GM12878 (cell line): Measurements from ENCODE around the gene GRIN2A. TPM values are rescaled to one million over a fixed set of nuclear protein-coding genes. Genes with fewer than 3 reads are reported as not detected.

Source experiments
- ATAC-seq: fragments of 200-7000 bp; cut with Tn5 transposase; 3 replicates; pipeline ENCODE4 v1.9.1; 2020; ENCODE audit warnings: mild to moderate bottlenecking, moderate library complexity
- BruUV-seq: library from RNA; stranded (reverse); fragments of 400-500 nt; replicated peaks from 2 replicates; lab custom pipeline; 2021; lab: Mats Ljungman, UMichigan
- CTCF ChIA-PET: fragments of 300-600 bp; sonication (Branson Sonifier 250); formaldehyde crosslinking; extraction: SDS; loops from one replicate; lab custom pipeline; 2021; ENCODE audit warnings: inconsistent platforms; lab: Yijun Ruan, JAX
- POLR2A ChIA-PET: fragments of 350-600 bp; formaldehyde crosslinking; extraction: SDS; loops from one replicate; lab custom pipeline; 2021; ENCODE audit warnings: inconsistent platforms; lab: Charles Lee
- RAD21 ChIA-PET: fragments of 300-600 bp; sonication (Branson Sonifier 250); formaldehyde crosslinking; loops from one replicate; lab custom pipeline; 2023; ENCODE audit warnings: antibody characterized with exemption; ENCODE audit not compliant: unreplicated experiment; lab: Charles Lee
- SMC1A ChIA-PET: fragments of 300-600 bp; sonication (Branson Sonifier 250); formaldehyde crosslinking; loops from one replicate; lab custom pipeline; 2023; ENCODE audit not compliant: unreplicated experiment, uncharacterized antibody; lab: Charles Lee
- DNase-seq: peaks from one replicate; pipeline ENCODE4 v3.0.0-alpha.2; 2011; ENCODE audit warnings: low read depth, low spot score
- FAIRE-seq: peaks from 3 replicates; lab custom pipeline; 2011; peaks lifted over from hg19 to GRCh38; lab: Jason Lieb, UNC
- H2AFZ ChIP-seq: 2 replicates; pipeline ENCODE4 v1.6.0; 2011; ENCODE audit warnings: low read depth, low read length, control low read depth; ENCODE audit not compliant: control insufficient read depth
- H3K27ac ChIP-seq: 2 replicates; pipeline ENCODE4 v1.5.1; 2011; ENCODE audit warnings: control low read depth; ENCODE audit not compliant: control insufficient read depth, insufficient read depth
- H3K27me3 ChIP-seq, 2 experiments: replicated peaks in 1 of 2; 2 replicates each; pipeline versions ENCODE4 v1.6.0 to v1.6.1; 2011; ENCODE audit warnings: low read length in 1 of 2; ENCODE audit not compliant: control insufficient read depth in 2 of 2, insufficient read depth in 2 of 2
- H3K36me3 ChIP-seq, 2 experiments: 2 replicates each; pipeline ENCODE4 v1.5.1; 2011; ENCODE audit warnings: low read length in 1 of 2; ENCODE audit not compliant: control insufficient read depth in 2 of 2, insufficient read depth in 2 of 2
- H3K4me1 ChIP-seq: 2 replicates; pipeline ENCODE4 v1.6.1; 2011; ENCODE audit warnings: mild to moderate bottlenecking, low read length, moderate library complexity, mixed read lengths; ENCODE audit not compliant: control insufficient read depth, insufficient read depth
- H3K4me2 ChIP-seq: 2 replicates; pipeline ENCODE4 v1.6.0; 2011; ENCODE audit warnings: control low read depth; ENCODE audit not compliant: control insufficient read depth, insufficient read depth
- H3K4me3 ChIP-seq: fragments of 200-600 bp; sonication (generic); 2 replicates; pipeline ENCODE4 v1.5.1; 2016
- H3K79me2 ChIP-seq: 2 replicates; pipeline ENCODE4 v1.6.0; 2011; ENCODE audit warnings: low read length; ENCODE audit not compliant: control insufficient read depth, insufficient read depth
- H3K9ac ChIP-seq: 2 replicates; pipeline ENCODE4 v1.8.0; 2011; ENCODE audit warnings: low read length, control low read depth, mixed read lengths; ENCODE audit not compliant: control insufficient read depth, insufficient read depth
- H3K9me3 ChIP-seq: replicated peaks from 3 replicates; pipeline ENCODE4 v1.5.1; 2011; ENCODE audit warnings: mild to moderate bottlenecking, low read length; ENCODE audit not compliant: control insufficient read depth, insufficient read depth
- H4K20me1 ChIP-seq: 2 replicates; pipeline ENCODE4 v1.6.0; 2011; ENCODE audit not compliant: control insufficient read depth, insufficient read depth
- ATF3 ChIP-seq: IDR thresholded peaks from 2 replicates; pipeline ENCODE4 v1.6.1; 2011; ENCODE audit warnings: low read depth, mild to moderate bottlenecking, low read length, moderate library complexity, borderline replicate concordance; ENCODE audit errors: extremely low read depth
- ETV6 ChIP-seq, 2 experiments: fragments of 450-650 bp in 1 of 2; IDR thresholded peaks in 1 of 2; conservative IDR thresholded peaks in 1 of 2; 2 replicates each; pipeline ENCODE4 v1.6.1; 2014; ENCODE audit warnings: antibody characterized with exemption in 1 of 2, borderline replicate concordance in 1 of 2, low read depth in 1 of 2, mild to moderate bottlenecking in 1 of 2, moderate library complexity in 1 of 2
- IKZF2 ChIP-seq, 2 experiments: fragments of 450-650 bp; IDR thresholded peaks; 2 replicates each; pipeline ENCODE4 v1.6.1; 2017; ENCODE audit warnings: mild to moderate bottlenecking in 2 of 2, moderate library complexity in 2 of 2
- KLF5 ChIP-seq: fragments of 450-650 bp; IDR thresholded peaks from 2 replicates; pipeline ENCODE4 v1.6.1; 2014; ENCODE audit warnings: mild to moderate bottlenecking; ENCODE audit not compliant: partially characterized antibody
- MLLT1 ChIP-seq: fragments of 450-650 bp; IDR thresholded peaks from 2 replicates; pipeline ENCODE4 v1.6.1; 2016; ENCODE audit warnings: mild to moderate bottlenecking
- MTA2 ChIP-seq: fragments of 450-650 bp; IDR thresholded peaks from 2 replicates; pipeline ENCODE4 v1.6.1; 2016; ENCODE audit warnings: low read depth, mild to moderate bottlenecking, moderate library complexity
- NR2C2 ChIP-seq: IDR thresholded peaks from 2 replicates; pipeline ENCODE4 v1.6.1; 2011; ENCODE audit warnings: borderline replicate concordance, low read depth; ENCODE audit not compliant: control insufficient read depth, insufficient read length
- RAD21 ChIP-seq: IDR thresholded peaks from 2 replicates; pipeline ENCODE4 v1.6.1; 2011; ENCODE audit warnings: mild to moderate bottlenecking, low read depth, low read length, moderate library complexity; ENCODE audit not compliant: insufficient read depth
- RFX5 ChIP-seq: IDR thresholded peaks from 2 replicates; pipeline ENCODE4 v1.6.1; 2011; ENCODE audit warnings: low read depth, low read length, improper control_type of control experiment
- RUNX3 ChIP-seq: IDR thresholded peaks from 2 replicates; pipeline ENCODE4 v1.6.1; 2012; ENCODE audit warnings: low read length, inconsistent platforms
- SMAD5 ChIP-seq: IDR thresholded peaks from 2 replicates; pipeline ENCODE4 v1.6.1; 2016; ENCODE audit warnings: antibody characterized with exemption, low read depth
- SMC3 ChIP-seq: IDR thresholded peaks from 2 replicates; pipeline ENCODE4 v1.6.1; 2011; ENCODE audit warnings: low read length, improper control_type of control experiment, borderline replicate concordance
- SPI1 ChIP-seq: IDR thresholded peaks from 2 replicates; pipeline ENCODE4 v1.6.1; 2011; ENCODE audit warnings: low read depth, mild to moderate bottlenecking, low read length, moderate library complexity, borderline replicate concordance; ENCODE audit not compliant: insufficient read depth
- SREBF1 ChIP-seq: IDR thresholded peaks from 2 replicates; pipeline ENCODE4 v1.6.1; 2012; ENCODE audit warnings: mild to moderate bottlenecking, low read length
- ZNF622 ChIP-seq: fragments of 450-650 bp; IDR thresholded peaks from 2 replicates; pipeline ENCODE4 v1.6.1; 2017; ENCODE audit warnings: mild to moderate bottlenecking, inconsistent platforms
- WGBS: methylation state at CpG from one replicate; pipeline ENCODE4 v1.1.6; 2016; ENCODE audit warnings: low lambda C conversion rate; ENCODE audit not compliant: insufficient replicate concordance, insufficient coverage; ENCODE audit errors: missing lambda C conversion rate; 5-methylcytosine and 5-hydroxymethylcytosine counted together
- in situ Hi-C: fragments of 300-500 bp; cut with MboI; formaldehyde crosslinking; loops from 9 replicates; pipeline ENCODE4 v1.14.3; 2018; ENCODE audit warnings: mixed read lengths
- intact Hi-C: fragments of 100-400 bp; cut with micrococcal nuclease; formaldehyde crosslinking; loops from one replicate; pipeline ENCODE4 v1.14.2; 2022; ENCODE audit not compliant: unreplicated experiment
- polyA plus RNA-seq, 11 experiments: library from polyadenylated mRNA; depleted of rRNA in 4 of 11; unstranded in 6 of 11; stranded (reverse) in 5 of 11; fragments of >200 nt; fragmentation: Nextera tagmentation in 4 of 11; fragmentation: Illumina TruSeq in 1 of 11; extraction: Ambion mirVana in 4 of 11; extraction: Trizol in 1 of 11; gene quantifications; 1 replicate in 1 of 11; 2 replicates in 10 of 11; pipeline versions ENCODE4 v1.2.1 to v1.2.3, GENCODE V29; 2011 to 2016; ENCODE audit warnings: inconsistent platforms in 2 of 11, missing spikeins in 2 of 11, low read depth in 1 of 11
- total RNA-seq, 4 experiments: library from RNA; depleted of rRNA in 3 of 4; stranded (reverse); fragments of >200 nt in 3 of 4; fragmentation: Illumina TruSeq in 1 of 4; extraction: Trizol in 1 of 4; gene quantifications; 2 replicates each; pipeline versions ENCODE4 v1.2.1 to v1.2.3, GENCODE V29; 2013 to 2021

Gene GRIN2A
- total and polyA plus RNA-seq, 10 of the 15 experiments (the other 5 are each of a cell fraction or from before 2014, with no cell fraction given) = 2.4 to 13.3 (median 7.3) TPM

- FAIRE-seq = no peak
- POLR2A ChIA-PET = no interaction called here
- intact Hi-C loops = no loop called here
- H4K20me1 ChIP-seq = no peaks in the 10 kb centered on the region
- 3% methylated on average over 2 of the region's 2 CpGs for WGBS
- no peak for ATAC-seq
- H3K9ac ChIP-seq = no peak overlapping the region
- TF ChIP-seq ZNF622 (no peak), SMAD5 (no peak), NR2C2 (no peak), IKZF2 (IDR thresholded peaks at IDR 0.05) (no peak), KLF5 (no peak), MTA2 (no peak), RFX5 (no peak), SPI1 (no peak), RUNX3 (no peak), RAD21 (no peak), ETV6 (conservative IDR thresholded peaks at IDR 0.05 in 1 of 2, IDR thresholded peaks at IDR 0.05 in 1 of 2; ENCODE audit: borderline replicate concordance in 1 of 2, low read depth in 1 of 2) (no peak), SREBF1 (no peak), ATF3 (no peak), MLLT1 (no peak), SMC3 (no peak)
- TF ChIP-seq, all 136 proteins: peak for 0
- in situ Hi-C loops = no loop called here
- DNase-seq = no peak
- Histone ChIP-seq H3K27me3 (no peaks in the 10 kb centered on the region), H3K27ac (no peak overlapping the region), H2AFZ (no peak overlapping the region), H3K4me3 (no peak overlapping the region), H3K4me2 (no peak overlapping the region), H3K79me2 (no peaks in the 10 kb centered on the region), H3K9me3 (peaks cover 2% of the 10 kb centered on the region; the same call in 1 of the 3 replicates), H3K36me3 (no peaks in the 10 kb centered on the region), H3K4me1 (no peaks in the 10 kb centered on the region)
- ChIA-PET RAD21 (no interaction called here), SMC1A (no interaction called here), CTCF (no interaction called here)
- BruUV-seq = no TSS peak
These were observed 180.9 kb downstream of the GRIN2A start for GRCh38 chr16:10001258-10001775.
